Measurements from ENCODE around the gene DNAJC11.

The DNAJC11 gene

GRCh38 chr1:6651909-6652308 is 49.7 kb downstream of the DNAJC11 start:
- ATAC-seq: no peak
- TF ChIP-seq ZFP3 (CRISPR knock-in tag; IDR thresholded peaks at IDR 0.05) (no peak), GLIS3 (CRISPR knock-in tag; IDR thresholded peaks at IDR 0.05) (no peak), CSRNP3 (CRISPR knock-in tag; IDR thresholded peaks at IDR 0.05) (no peak), ZNF8 (CRISPR knock-in tag; IDR thresholded peaks at IDR 0.05) (no peak), CSDC2 (CRISPR knock-in tag; IDR thresholded peaks at IDR 0.05) (no peak), ZNF70 (CRISPR knock-in tag; IDR thresholded peaks at IDR 0.05) (no peak), ESRRG (CRISPR knock-in tag; IDR thresholded peaks at IDR 0.05) (no peak), CREB5 (CRISPR knock-in tag; IDR thresholded peaks at IDR 0.05; ENCODE audit: low read depth) (no peak), ARNTL (CRISPR knock-in tag; IDR thresholded peaks at IDR 0.05; ENCODE audit: borderline replicate concordance, low read depth) (no peak), ZNF565 (CRISPR knock-in tag; conservative IDR thresholded peaks at IDR 0.05; ENCODE audit: low read depth) (no peak), SNAI2 (CRISPR knock-in tag; IDR thresholded peaks at IDR 0.05) (no peak), RARB (CRISPR knock-in tag; IDR thresholded peaks at IDR 0.05) (no peak), ISL1 (CRISPR knock-in tag; IDR thresholded peaks at IDR 0.05) (no peak)
- TF ChIP-seq, protein P1, sequence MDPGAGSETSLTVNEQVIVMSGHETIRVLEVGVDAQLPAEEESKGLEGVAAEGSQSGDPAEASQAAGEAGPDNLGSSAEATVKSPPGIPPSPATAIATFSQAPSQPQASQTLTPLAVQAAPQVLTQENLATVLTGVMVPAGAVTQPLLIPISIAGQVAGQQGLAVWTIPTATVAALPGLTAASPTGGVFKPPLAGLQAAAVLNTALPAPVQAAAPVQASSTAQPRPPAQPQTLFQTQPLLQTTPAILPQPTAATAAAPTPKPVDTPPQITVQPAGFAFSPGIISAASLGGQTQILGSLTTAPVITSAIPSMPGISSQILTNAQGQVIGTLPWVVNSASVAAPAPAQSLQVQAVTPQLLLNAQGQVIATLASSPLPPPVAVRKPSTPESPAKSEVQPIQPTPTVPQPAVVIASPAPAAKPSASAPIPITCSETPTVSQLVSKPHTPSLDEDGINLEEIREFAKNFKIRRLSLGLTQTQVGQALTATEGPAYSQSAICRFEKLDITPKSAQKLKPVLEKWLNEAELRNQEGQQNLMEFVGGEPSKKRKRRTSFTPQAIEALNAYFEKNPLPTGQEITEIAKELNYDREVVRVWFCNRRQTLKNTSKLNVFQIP (CRISPR knock-in tag; IDR thresholded peaks at IDR 0.05; ENCODE audit: borderline replicate concordance, low read depth): no peak

GRCh38 chr1:6648556-6648955 is 53.1 kb downstream of the DNAJC11 start:
- no peak for ATAC-seq
- no peak for TF ChIP-seq ZFP30 (CRISPR knock-in tag; IDR thresholded peaks at IDR 0.05)
- TF ChIP-seq ZNF70 (CRISPR knock-in tag; IDR thresholded peaks at IDR 0.05): no peak
- no peak for TF ChIP-seq BACH2 (CRISPR knock-in tag; IDR thresholded peaks at IDR 0.05; ENCODE audit: borderline replicate concordance)
- no peak for TF ChIP-seq ARNTL (CRISPR knock-in tag; IDR thresholded peaks at IDR 0.05; ENCODE audit: borderline replicate concordance, low read depth)
- no peak for TF ChIP-seq ESRRG (CRISPR knock-in tag; IDR thresholded peaks at IDR 0.05)
- no peak for TF ChIP-seq CSDC2 (CRISPR knock-in tag; IDR thresholded peaks at IDR 0.05)
- no peak for TF ChIP-seq OSR1 (CRISPR knock-in tag; IDR thresholded peaks at IDR 0.05)
- TF ChIP-seq ZNF565 (CRISPR knock-in tag; conservative IDR thresholded peaks at IDR 0.05; ENCODE audit: low read depth): no peak
- no peak for TF ChIP-seq TOX (CRISPR knock-in tag; IDR thresholded peaks at IDR 0.05; ENCODE audit: borderline replicate concordance)
- TF ChIP-seq, protein P1 (CRISPR knock-in tag; IDR thresholded peaks at IDR 0.05; ENCODE audit: borderline replicate concordance, low read depth): no peak
- no peak for TF ChIP-seq CREB5 (CRISPR knock-in tag; IDR thresholded peaks at IDR 0.05; ENCODE audit: low read depth)
- TF ChIP-seq ZNF8 (CRISPR knock-in tag; IDR thresholded peaks at IDR 0.05): no peak
- TF ChIP-seq, protein P2, sequence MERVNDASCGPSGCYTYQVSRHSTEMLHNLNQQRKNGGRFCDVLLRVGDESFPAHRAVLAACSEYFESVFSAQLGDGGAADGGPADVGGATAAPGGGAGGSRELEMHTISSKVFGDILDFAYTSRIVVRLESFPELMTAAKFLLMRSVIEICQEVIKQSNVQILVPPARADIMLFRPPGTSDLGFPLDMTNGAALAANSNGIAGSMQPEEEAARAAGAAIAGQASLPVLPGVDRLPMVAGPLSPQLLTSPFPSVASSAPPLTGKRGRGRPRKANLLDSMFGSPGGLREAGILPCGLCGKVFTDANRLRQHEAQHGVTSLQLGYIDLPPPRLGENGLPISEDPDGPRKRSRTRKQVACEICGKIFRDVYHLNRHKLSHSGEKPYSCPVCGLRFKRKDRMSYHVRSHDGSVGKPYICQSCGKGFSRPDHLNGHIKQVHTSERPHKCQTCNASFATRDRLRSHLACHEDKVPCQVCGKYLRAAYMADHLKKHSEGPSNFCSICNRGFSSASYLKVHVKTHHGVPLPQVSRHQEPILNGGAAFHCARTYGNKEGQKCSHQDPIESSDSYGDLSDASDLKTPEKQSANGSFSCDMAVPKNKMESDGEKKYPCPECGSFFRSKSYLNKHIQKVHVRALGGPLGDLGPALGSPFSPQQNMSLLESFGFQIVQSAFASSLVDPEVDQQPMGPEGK (CRISPR knock-in tag; IDR thresholded peaks at IDR 0.05; ENCODE audit: borderline replicate concordance): no peak
- TF ChIP-seq ZC3H10 (CRISPR knock-in tag; IDR thresholded peaks at IDR 0.05): no peak
- no peak for TF ChIP-seq ZFP3 (CRISPR knock-in tag; IDR thresholded peaks at IDR 0.05)
- no peak for TF ChIP-seq PPARA (CRISPR knock-in tag; IDR thresholded peaks at IDR 0.05; ENCODE audit: borderline replicate concordance)
- no peak for TF ChIP-seq ISL1 (CRISPR knock-in tag; IDR thresholded peaks at IDR 0.05)
